Retina (tissue), 1 donor: ENCODE results near the gene MPC2.
"Not testable (repeated sequence)": the region's sequence is repeated elsewhere in the genome, so short reads cannot be mapped to it uniquely, and the experiment has no call there.

Experiments used
- DNase-seq: peaks from one replicate; pipeline ENCODE4 v3.0.0-alpha.2; 2016

MPC2 gene

GRCh38 chr1:167934426-167935215, 2.3 kb downstream of the MPC2 start:
- DNase-seq: no peak

- no peak for DNase-seq
Measured at GRCh38 chr1:167933788-167934187, 3.1 kb downstream of the MPC2 start.

- DNase-seq: no peak
Measured at GRCh38 chr1:167929725-167930124, 7.1 kb downstream of the MPC2 start.

GRCh38 chr1:167928919-167929318, 8.0 kb downstream of the MPC2 start:
- DNase-seq: not testable (repeated sequence)

- DNase-seq: no peak
Measured at GRCh38 chr1:167928457-167928852, 8.4 kb downstream of the MPC2 start.

- DNase-seq: no peak
Measured at GRCh38 chr1:167927046-167927754, 9.7 kb downstream of the MPC2 start.

- DNase-seq: no peak
Measured at GRCh38 chr1:167926486-167926997, 10.3 kb downstream of the MPC2 start.

GRCh38 chr1:167924543-167925231, 12.2 kb downstream of the MPC2 start:
- no peak for DNase-seq

- no peak for DNase-seq
Measured at GRCh38 chr1:167924102-167924501, 12.8 kb downstream of the MPC2 start.

- DNase-seq: no peak
Measured at GRCh38 chr1:167923324-167924056, 13.4 kb downstream of the MPC2 start.

GRCh38 chr1:167922611-167923074, 14.2 kb downstream of the MPC2 start:
- DNase-seq: no peak

GRCh38 chr1:167922023-167922422, 14.8 kb downstream of the MPC2 start:
- no peak for DNase-seq

GRCh38 chr1:167916766-167917511, 19.9 kb downstream of the MPC2 start:
- DNase-seq: no peak

- no peak for DNase-seq
Measured at GRCh38 chr1:167915569-167915968, 21.3 kb downstream of the MPC2 start.

- DNase-seq: no peak
Measured at GRCh38 chr1:167913895-167914496, 22.9 kb downstream of the MPC2 start, which contains the start of gene ADCY10. ADCY10 (minus strand) TSS chr1:167914134; CDS start chr1:167905140, 8,994 bp downstream.

- DNase-seq: no peak
Measured at GRCh38 chr1:167912294-167912693, 24.6 kb downstream of the MPC2 start.

- no peak for DNase-seq
Measured at GRCh38 chr1:167911413-167911812, 25.5 kb downstream of the MPC2 start.

- DNase-seq: no peak
Measured at GRCh38 chr1:167910530-167910929, 26.3 kb downstream of the MPC2 start.

- no peak for DNase-seq
Measured at GRCh38 chr1:167909691-167910180, 27.1 kb downstream of the MPC2 start.

- DNase-seq: no peak
Measured at GRCh38 chr1:167905671-167906070, 31.2 kb downstream of the MPC2 start.

GRCh38 chr1:167905182-167905581, 31.7 kb downstream of the MPC2 start:
- no peak for DNase-seq
